ENCODE results near the gene LCOR.
"Not testable (repeated sequence)": the region's sequence is repeated elsewhere in the genome, so short reads cannot be mapped to it uniquely, and the experiment has no call there.

Gene LCOR

GRCh38 chr10:96840841-96841518, 8.9 kb downstream of the LCOR start:
- FAIRE-seq = no peak

DNA sequence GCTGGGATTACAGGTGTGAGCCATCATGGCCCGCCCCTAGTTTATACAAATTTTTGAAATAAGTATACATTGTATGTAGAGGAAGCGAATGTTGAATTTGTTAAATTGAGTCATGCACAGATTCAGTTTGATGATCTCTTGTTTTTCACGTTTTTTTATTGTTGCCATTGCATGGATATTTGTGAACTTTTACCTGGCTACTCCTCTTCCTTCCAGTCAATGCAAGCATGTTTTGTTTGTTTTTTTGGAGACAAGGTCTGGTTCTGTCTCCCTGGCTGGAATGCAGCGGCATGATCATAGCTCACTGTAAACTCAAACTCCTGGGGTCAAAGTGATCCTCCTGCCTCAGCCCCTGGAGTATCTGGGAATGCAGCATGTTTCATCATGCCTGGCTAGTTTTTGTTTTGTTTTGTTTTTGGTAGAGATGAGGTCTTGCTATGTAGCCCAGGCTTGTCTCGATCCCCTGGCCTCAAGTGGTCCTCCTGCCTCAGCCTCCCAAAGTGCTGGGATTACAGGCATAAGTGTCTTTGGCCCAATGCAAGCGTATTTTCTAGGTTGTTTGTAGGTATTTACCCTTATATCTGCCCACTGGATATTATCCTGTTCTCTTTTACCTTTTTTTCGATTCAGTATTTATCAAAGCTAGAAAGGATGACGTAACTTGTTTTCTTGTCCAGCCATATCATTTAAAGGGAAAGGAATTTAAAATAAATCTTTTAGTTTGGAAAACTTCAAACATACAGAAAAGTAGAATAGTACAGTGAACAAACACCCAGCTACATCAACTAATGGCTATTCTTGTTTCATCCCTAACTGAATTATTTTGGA, 11.0 kb downstream of the LCOR start:
- FAIRE-seq = no peak

DNA sequence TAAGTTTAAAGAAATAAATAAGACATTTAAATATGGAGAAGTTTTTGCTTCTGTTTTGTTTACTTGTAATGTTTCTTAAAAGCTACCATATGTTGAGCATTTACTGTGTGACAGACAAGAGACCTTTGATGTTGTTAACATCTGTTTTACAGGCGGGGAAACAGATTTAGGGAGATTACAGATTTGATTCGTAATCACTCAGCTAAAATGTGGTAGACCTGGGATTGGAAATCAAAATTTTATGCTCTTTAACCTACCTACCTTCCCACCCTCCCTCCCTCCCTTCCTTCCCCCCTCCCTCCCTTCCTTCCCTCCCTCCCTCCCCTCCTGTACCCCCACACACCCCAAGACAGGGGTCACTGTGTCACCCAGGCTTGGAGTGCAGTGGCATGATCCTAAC, 11.7 kb downstream of the LCOR start:
- FAIRE-seq = no peak

- no peak for FAIRE-seq
These were observed 14.3 kb downstream of the LCOR start for GRCh38 chr10:96846395-96846794.

GRCh38 chr10:96846926-96847325, 14.8 kb downstream of the LCOR start:
- FAIRE-seq = no peak

GRCh38 chr10:96847356-96847755, 15.3 kb downstream of the LCOR start:
- FAIRE-seq = not testable (repeated sequence)

GRCh38 chr10:96850113-96850512, 18.0 kb downstream of the LCOR start:
- no peak for FAIRE-seq

GRCh38 chr10:96850825-96851224, 18.7 kb downstream of the LCOR start:
- no peak for FAIRE-seq

DNA sequence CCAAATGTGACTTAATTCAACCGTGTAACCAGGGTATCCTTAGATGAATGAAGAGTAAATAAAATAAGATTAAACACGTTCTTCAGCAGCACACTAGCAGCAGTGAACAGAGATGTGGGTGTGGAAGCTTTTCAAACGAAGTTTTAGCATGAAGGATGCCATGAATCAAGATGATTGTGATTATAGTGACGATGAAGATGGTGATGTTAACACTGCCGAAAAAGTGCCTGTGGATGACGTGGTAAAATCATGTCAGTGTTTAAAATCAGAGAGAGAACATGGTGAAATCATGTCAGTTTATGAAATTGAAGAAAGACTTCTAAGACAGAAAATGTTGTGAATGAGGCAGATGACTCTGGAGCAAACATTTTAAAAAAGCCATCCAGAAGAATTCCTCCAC, 19.2 kb downstream of the LCOR start:
- no peak for FAIRE-seq

GRCh38 chr10:96856317-96856716, 24.2 kb downstream of the LCOR start:
- FAIRE-seq = no peak

DNA sequence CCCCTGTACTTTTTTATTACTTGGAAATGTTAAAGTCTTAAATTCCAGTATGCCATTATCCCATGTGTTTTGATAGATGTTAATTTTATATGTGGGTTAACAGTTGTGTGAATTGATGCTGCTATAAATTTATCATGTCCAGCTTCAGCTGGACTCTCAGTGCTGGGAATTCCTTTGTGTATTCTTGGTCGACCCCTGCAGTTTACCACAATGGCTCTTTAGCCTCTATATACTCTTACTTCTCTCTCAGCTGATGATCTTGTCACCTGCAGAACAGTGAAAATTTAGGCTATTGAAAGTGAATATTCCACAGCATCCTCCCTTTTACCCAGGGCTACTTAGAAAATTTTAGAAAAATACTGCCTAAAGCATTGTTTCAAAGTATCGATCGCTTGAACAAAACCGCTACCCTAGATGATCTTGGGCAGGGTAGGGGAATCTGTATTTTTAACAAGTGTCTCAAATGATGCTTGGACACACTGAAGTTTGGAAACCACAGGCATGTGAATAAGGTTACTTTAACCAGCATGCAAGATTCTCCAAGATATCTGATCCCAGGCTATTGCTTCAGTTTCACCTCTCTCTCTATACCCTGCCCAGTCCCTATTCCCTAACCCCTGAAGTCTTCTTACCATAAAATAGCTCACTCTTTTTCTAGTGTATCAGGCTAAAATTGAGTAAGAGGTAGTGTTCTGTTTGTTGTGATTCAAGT, 25.4 kb downstream of the LCOR start:
- no peak for FAIRE-seq

- no peak for FAIRE-seq
These were observed 26.1 kb downstream of the LCOR start for GRCh38 chr10:96858038-96858705.

DNA sequence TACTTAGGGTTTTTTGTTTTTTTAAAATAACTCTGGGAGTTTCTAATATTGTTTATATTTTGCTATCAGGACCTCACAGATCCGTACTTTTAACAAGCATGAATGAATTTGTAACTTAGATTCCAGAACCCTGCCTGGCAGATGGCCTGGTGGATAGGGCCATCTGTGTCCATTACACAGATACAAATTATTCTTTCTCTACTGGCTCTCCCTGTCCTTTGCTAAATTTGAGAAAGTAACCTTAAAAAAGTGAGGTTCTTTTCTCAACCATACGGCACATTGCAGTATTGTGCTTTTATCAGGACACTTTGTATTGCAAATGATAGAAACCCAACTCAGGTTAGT, 26.6 kb downstream of the LCOR start:
- no peak for FAIRE-seq

GRCh38 chr10:96860631-96861277, 28.7 kb downstream of the LCOR start:
- FAIRE-seq = no peak

GRCh38 chr10:96863922-96864543, 31.9 kb downstream of the LCOR start:
- FAIRE-seq = no peak

- FAIRE-seq = no peak
These were observed 41.0 kb downstream of the LCOR start for GRCh38 chr10:96873086-96873485.

GRCh38 chr10:96873756-96874467, 41.8 kb downstream of the LCOR start:
- no peak for FAIRE-seq

DNA sequence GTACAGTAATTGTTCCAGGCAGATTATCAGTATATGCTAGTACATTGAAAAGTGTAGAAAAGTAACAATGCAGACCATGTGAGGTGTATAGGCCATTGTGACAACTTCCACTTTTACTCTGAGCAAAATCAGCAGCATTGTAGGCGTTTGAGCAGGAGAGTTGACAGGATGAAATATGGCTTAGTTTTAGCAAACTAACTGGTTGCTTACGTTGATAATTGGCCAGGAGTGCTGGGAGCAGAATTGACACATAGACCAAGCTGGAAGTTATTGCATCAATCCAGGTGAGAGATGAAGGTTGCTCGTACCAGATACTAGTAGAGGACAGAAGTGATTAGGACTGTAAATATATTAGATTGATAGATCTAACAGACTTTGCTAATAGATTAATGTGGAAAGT, 46.0 kb downstream of the LCOR start:
- no peak for FAIRE-seq

- no peak for FAIRE-seq
These were observed 48.5 kb downstream of the LCOR start for GRCh38 chr10:96880575-96880974.

DNA sequence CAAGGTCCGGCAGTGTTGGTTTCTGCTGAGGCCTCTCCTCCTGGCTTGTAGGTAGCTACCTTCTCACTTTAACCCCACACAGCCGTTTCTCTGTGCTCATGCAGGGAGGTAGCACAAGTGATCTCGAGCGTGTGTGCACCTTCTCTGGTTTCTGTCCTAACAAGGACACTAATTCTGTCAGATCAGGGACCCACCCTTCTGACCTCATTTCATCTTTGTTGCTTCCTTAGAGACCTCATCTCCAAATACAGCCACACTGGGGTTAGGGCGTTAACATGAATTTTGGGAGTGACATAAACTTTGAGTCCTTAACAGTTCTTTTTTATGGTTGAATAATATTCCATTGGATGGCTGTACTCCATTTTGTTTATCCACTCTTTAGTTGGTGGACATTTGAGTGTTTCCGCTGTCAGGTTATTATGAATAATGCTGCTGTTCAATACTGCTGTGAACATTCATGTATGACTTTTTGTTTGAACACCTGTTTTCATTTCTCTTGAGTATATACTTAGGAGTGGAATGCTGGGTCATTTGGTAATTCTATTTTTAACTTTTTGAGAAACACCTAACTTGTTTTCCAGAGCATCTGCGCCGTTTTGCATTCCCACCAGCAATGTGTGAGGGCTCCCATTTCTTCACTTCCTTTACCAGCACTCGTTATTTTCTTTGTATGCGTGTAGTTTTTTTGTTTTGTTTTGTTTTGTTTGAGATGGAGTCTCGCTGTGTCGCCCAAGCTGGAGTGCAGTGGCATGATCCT, 57.5 kb downstream of the LCOR start:
- no peak for FAIRE-seq

- no peak for FAIRE-seq
These were observed 58.0 kb downstream of the LCOR start for GRCh38 chr10:96890172-96890513.

All from TTC549 (cell line).